HG03439 (cell line): ENCODE results near the gene ELMOD3.
A peak's percentile ranks its signal among the peaks of the same experiment; 100 is the strongest.
"Not testable (repeated sequence)": the region's sequence is repeated elsewhere in the genome, so short reads cannot be mapped to it uniquely, and the experiment has no call there.

Experiments
- ATAC-seq: cut with Tn5 transposase; IDR thresholded peaks from one replicate; pipeline ENCODE4 v1.9.1; 2021; ENCODE audit warnings: mild to moderate bottlenecking, moderate library complexity; ENCODE audit not compliant: unreplicated experiment

The ELMOD3 gene

DNA sequence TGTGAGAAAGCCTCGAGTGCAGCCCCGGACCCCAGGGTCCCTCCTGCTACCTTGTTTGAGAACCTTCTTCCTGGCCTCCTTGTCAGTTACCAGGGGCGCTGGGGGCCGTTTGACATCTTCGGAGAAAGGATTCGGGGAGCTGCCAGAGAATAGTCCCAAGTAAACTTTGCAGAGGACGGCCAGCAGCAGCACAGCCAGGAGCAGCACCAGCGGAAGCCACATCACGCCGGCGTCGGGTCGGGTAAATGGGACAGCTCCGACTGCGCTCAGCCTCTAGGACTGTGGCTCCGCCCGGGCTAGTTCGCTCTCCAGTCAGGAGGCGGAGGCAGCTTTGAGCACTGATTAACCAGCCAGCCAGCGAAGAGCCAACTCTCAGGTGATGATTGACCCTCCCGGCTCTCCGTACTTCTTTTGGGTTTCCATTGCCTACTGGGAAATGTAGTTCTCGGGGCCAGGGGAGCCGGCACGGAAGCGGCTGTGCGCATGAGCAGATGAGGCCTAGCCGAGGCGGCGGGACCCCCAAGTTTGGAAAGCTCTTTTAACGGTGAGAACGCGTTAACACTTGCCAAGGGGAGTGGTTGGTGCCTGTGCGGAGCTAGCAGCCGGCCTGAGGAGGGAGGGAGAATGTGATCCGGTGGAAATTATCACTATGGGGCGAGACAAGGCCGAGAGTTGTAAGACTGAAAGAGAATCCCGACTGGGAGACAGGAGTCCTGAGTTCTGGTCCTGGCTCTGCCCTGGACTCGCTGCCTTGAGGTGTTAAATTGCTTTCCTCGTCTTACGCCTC lies at the start of gene ELMOD3, which contains the start of gene RETSAT:
Gene ELMOD3 (plus strand): TSS at position 484 of the 787 bp plus-strand sequence. CDS start 2,430 bp downstream, outside the sequence.
Gene RETSAT (minus strand): TSS at position 243 of the 787 bp plus-strand sequence. CDS start 21 bp downstream, at position 222.
- peak; percentile 98 for ATAC-seq

DNA sequence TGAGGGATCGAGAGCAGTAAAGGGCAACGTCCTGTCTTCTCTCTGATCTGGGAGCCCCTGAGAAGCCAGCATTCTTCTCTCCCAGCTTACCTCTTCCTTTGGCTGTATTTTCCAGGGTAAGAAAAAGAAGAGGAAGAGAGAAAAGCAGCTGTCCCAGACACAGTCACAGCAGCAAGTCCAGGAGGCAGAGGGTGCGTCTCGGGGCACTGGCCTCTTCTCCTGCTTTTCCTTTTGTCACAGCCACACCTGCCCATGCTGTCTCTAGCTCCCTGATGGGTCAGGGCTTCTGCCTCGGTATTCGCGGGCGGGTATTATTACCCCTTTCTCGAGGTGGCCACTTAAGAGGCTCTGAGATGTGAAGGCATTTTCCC lies 47.1 kb upstream of the ELMOD3 start:
- ATAC-seq = no peak

DNA sequence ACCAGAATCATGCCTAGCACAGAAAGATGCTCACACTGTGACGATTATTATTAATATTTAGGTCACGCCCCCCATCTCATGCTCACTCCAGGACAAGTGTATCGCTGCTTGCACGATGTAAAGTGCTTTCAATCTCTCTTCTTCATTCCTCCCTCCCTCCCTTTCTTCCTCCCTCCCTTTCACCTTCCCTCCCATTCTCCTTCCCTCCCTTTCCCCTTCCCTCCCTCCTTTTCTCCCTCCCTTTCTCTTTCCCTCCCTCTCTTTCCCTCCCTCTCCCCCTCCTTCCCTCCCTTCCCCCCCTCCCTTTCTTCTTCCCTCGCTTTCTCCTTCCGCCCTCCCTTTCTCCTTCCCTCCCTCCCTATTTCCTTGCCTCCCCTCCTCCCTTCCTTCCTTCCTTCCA lies 46.4 kb upstream of the ELMOD3 start:
- no peak for ATAC-seq

DNA sequence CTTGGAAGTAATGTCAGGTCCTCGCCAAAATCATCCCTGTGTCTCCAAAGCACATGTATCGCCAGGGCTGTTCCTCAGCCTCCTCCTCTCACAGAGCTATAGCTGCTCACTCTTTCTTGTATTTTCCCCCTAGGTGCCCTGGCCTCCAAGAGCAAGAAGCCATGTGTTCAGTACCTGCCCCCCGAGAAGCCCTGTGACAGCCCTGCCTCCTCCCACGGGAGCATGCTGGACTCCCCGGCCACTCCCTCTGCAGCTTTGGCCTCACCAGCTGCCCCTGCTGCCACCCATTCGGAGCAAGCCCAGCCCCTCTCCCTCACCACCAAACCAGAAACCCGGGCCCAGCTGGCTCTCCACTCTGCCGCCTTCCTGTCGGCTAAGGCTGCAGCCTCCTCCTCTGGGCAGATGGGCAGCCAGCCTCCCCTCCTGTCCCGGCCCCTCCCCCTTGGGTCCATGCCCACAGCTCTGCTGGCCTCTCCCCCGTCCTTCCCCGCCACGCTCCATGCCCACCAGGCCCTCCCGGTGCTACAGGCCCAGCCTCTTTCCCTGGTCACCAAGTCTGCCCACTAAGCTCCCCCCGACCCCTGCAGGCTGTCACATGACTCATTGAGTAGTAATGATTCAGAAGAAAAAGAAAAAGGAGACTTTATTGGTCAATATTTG lies 45.5 kb upstream of the ELMOD3 start:
- ATAC-seq = no peak

DNA sequence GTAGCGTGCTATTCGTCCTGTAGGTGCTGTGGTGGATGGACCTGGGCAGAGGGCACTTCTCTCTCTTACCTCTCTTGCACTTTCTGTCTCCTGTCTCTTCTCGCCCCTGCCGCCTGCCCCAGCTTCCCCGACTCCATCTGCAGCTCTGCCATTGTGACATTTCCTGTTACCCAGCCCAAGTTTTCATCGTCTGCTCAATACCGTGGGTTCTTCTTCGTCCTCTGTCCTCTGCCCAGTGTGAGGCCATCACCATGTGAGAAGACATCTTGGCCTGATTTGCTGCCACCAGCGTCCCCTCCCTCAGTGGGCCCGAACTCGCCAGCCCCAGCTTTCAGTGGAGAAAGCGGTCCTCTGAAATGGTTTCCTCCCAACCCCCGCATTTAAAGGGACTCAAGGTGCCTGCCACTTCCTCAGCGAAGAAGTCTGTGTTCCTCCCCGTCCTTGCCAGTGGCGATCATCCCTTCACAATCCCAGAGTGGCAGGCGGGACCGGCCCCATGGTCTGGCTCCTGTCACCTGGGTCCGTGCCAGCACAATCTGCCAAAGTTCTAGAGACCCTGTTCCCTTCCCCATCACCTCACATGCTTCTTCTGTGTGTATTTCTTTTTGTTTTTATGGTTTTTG lies 44.8 kb upstream of the ELMOD3 start:
- no peak for ATAC-seq

DNA sequence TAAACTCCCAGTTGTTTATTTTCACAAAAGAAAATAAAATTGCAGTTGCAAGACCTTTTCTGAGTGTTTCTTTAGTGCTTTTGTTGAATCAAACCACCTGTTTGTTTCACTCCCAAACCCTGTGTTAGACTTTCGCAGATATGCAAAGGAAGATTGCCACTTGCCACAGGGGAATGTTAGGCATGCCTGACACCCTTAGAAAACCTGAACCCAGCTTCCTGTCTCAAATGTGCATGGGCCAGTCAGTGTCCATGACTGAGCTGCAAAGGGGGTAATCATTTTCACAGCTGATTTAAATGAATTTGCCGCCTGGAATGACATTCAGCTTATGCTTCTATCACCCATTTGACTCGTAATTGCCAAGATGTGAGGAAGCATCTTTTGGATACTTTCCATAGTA lies 44.2 kb upstream of the ELMOD3 start:
- no peak for ATAC-seq

DNA sequence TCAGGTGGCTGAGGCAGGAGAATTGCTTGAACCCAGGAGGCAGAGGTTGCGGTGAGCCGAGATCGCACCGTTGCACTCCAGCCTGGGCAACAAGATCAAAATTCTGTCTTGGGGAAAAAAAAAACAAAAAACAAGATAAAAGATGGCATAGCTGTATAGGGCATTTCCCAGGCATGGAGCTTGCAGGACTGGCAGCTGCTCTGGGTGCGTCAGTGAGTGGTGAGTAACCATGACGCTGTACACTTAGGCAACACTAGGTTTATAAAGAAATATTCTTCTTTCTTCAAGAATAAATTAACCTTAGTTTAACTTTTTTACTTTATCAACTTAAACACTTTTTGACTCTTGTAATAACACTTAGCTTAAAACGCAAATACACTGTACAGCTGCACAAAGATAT lies 42.2 kb upstream of the ELMOD3 start:
- ATAC-seq = no peak

DNA sequence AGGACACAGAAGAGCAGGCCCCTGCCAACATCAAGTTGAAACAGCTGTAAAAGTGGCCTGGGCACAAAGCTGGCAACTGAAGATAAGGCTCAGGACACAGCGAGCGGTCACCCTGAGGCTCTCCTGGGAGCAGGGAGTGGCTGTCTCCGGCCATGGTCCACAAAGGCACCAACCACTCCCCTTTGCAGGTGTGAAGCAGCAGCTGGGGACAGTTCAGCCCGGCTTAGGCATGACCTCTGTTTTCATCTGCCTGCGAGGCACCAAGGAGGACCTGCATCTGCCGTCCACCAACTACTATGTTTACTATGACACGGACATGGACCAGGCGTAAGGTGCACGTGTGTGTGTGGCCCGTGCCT lies 39.7 kb upstream of the ELMOD3 start:
- ATAC-seq = no peak

DNA sequence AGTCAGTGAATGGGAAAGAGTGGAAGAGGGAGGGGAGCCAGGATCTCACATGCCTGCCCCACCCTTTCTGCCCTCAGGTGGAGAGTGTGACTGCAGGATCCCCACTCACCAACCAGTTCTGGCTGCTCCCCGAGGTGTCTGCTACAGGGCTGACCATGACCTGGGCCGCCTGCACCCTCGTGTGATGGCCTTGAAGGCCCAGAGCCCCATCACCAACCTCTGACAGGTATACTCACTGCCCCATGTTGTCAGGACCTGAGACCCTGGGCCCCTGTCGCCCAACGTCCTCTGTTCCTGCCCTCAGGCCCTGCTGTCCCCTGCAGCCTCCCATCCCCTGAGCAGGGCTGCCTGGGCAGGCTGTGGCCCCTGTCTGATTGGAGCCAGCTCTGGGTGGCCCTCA lies 38.6 kb upstream of the ELMOD3 start:
- ATAC-seq = not testable (repeated sequence)

DNA sequence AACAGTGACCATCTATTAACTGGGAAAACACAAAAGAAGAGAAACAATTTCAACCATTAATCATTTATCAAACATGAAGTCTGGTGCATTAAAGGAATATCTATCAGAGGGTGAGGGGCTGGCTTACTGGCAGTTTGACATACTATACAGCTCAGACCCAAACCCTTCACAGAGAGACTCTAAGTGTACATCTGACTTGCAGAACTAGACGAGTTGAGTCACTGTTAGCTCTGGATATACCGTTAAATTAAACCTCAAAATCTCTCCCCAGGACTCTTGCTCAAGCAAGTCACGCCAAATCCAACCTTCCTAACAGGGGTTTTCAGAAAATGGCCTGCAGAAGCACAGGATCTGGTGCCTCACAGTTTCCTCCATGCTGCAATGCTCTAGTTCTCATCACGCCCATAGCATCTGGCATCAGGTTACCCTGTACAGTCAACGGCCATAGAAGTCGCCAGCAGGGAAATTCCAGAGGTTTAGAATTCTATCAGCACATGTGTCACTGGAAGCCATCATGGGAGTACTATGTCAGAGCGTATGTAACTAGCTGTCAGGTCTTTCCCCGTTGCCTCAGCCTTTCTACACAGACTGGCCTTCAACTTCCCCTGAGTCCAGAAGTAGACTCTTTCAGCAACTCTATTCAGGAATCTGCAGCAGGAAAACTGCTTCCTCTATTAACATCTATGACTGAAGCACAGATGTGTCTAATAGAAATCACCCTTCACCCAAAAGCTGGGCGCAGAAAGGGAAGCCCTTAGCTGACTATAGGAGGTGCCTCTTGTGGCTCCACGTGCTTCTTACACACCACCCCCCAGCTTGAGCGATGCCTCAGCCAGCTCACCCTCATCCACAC lies 36.1 kb upstream of the ELMOD3 start:
- no peak for ATAC-seq

DNA sequence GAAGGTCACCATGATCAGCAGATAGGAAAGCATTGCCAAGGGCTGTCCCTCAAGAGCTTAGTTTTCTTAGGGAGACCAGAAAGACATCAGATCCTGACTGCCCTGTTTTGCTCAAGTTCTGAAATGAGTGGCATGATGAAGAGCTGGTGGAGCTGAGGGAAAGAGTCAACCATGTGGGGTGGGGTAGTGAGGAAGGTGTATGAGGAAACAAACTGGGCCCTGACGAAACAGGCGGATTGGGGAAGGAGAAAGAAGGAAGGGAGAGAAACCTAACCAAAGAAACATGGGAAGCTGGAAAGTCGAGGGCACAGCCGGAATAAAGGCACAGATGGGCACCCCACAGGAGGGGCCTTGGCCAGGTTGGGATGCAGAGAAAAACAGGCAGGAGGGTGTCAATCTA lies 34.8 kb upstream of the ELMOD3 start:
- no peak for ATAC-seq

DNA sequence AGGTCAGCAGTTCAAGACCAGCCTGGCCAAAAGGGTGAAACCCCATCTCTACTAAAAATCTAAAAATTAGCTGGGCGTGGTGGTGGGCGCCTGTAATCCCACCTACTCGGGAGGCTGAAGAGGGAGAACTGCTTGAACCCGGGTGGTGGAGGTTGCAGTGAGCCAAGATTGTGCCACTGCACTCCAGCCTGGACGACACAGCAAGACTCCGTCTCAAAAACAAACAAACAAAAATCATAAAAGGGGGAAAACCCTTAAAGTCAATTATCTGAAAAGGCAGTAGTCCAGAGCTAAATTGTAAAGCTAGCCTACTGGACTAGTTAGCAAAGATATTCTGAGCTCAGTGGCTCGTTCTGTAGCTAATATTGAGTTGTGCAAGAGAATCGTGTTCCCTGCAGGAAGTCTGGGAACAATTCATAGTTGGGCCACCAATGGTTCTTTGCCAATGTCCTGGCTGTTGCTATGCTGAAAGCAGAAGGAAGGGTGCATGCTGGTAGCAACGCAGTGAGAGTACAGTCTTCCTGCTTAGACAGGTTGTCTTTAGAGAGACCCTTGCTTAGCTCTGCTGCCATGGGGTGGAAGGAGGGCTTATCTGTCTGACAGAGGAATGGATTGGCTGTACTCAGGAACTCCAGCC lies 31.1 kb upstream of the ELMOD3 start:
- no peak for ATAC-seq

DNA sequence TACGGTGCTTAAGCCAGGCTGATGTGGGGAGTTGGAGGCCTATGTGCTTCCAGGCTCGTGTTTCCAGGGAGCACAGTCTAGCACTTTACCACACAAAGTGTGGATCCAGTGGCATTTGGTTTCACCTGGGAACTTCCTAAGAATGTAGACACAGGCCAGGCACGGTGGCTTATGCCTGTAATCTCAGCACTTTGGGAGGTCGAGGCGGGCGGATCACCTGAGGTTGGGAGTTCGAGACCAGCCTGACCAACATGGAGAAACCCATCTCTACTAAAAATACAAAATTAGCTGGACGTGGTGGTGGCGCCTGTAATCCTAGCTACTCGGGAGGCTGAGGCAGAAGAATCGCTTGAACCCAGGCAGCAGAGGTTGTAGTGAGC lies 30.6 kb upstream of the ELMOD3 start:
- ATAC-seq = not testable (repeated sequence)

DNA sequence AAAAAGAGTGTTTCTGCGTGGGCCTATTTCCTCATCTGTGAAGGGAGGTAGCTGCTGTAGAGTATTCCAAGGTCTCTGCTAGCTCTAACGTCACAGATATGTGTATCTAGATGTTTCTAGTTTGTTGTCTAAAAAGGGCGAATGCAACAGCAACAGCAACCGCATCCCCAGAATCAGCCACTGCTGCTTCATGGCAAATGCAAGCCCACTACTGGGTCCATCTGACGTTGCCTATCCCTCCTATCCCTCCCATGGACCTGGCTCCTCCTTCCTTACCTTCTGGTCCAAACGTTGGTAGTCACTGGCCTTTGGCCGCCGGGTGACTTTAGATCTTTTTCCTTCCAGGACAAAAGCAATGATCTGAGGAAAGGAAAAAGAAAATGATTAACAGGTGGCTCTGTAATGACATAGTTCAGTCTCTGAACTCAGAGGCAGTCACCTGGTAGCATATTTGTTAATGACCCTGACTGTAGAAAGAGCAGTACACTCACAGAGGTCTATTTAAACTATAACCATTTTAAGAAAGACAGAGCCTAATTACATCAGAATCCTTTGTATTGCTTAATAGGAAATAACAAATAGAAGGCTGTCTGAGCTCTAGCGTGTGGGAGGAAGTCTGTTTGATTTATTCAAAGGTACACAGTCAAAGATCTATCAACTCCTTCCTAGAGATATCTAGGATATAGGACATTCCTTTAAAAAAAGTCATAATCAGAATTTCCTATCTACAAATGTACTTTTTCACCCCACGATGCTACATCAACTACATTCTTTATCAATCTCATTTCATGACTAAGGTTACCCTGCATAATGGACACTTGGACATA lies 29.7 kb upstream of the ELMOD3 start:
- ATAC-seq = no peak

DNA sequence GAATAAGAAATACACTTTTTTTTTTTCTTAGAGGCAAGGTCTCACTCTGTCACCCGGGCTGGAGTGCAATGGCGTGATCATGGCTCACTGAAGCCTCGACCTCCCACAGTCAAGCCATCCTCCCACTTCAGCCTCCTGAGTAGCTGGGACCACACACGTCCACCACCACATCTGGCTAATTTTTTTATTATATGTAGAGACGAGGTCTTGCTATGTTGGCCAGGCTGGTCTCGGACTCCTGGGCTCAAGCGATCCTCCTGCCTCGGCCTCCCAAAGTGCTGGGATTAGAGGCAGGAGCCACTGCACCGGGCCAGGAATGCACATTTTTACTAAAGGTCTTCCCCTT lies 29.1 kb upstream of the ELMOD3 start:
- ATAC-seq = no peak

DNA sequence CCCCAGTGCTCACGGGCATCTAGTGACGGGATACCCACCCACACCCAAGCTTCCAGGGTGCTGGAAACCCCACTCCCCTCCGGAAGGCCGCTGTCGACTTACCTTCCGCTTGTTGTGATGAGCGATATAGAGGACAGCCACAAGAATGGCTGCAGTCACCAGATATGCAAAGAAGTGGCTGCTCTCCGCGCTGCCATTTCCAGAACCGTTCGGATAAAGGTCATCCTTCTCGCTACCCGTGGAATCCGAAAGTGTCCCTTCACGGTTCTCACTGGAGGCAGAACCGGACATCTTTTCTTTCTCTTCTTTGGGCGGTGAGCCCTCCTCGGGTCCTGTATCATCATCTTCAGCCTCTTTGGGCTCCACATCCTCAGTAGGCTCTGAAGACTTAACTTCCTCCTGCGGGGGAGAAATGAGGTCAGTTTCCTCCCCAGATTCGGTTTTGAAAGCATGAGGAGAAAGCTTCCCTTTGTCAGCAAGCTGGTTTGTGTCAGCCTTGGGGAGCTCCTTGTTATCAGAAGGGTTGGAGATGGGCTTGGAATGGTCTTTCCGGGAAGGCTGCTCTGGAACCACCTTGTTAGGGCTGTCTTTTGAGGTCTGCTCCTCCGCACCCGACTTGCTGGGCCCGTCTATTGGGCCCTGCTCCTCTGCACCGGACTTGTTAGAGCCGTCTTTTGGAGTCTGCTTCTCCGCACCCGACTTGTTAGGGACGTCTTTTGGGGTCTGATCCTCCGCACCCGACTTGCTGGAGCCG lies 28.0 kb upstream of the ELMOD3 start:
- ATAC-seq = no peak

DNA sequence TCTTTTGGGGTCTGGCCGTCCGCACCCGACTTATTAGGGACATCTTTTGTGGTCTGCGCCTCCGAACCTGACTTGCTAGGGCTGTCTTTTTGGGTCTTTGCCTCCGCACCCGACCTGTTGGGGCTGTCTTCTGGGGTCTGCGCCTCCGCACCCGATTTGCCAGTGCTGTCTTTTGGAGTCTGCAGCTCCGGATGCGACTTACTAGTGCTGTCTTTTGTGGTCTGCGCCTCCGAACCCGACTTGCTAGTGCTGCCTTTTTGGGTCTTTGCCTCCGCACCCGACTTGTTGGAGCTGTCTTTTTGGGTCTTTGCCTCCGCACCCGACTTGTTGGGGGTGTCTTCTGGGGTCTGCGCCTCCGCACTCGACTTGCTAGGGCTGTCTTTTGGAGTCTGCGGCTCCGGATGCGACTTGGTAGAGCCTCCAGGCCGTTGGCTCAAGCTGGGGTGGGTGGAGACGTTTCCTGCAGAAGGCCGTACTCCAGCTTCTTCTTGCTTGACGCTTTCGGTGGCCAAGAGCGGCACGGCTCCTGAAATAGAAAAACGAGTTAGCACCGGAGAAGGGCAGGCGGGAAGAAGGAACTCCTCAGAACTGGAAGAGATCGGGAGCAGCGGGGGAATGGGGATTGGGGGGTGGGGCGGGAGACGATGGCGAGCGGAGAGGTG lies 27.3 kb upstream of the ELMOD3 start:
- peak; percentile 23 for ATAC-seq

DNA sequence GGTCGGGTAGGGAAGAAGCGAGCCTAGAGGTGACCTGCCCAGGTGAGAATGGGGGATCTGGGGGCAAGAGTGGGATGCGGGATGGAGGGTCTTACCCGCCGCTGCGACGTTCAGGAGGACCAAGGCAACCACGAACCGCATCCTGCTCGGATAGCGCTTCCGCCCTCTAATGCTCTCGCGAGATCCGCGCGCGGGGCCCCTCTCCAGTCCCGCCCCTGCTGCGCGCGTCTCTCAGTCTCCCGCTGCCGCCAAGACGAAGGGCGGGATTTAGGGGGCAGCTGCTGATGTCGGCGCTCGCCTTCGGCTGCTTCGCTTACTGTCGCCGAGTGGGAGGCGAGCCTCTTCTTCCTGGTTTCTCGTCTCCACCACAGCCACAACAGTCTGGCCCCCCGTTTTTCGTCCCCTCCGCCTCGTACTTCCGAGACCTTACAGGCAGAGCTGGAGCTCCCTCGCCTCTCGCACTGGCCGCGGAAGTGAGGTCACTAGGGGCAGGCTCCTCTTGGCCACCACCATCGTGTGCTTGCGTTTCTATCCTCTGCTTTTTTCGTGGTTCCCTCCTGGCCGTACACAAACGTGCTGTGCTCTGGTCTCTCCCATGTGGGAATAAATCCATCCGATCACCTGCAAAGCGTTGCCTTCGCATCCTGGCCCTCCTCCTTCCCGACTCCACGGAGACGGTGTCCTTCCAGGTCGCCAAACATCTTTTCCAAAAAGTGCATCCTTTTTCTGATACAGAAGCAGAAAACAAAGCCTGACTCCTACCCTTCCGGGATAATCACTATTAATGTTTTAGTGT lies 26.5 kb upstream of the ELMOD3 start, which contains the start of gene TGOLN2:
Gene TGOLN2 (minus strand): TSS at position 168 of the 796 bp plus-strand sequence. CDS start 27 bp downstream, at position 141.
- peak; percentile 84 for ATAC-seq
